Thyroid gland (tissue), 4 donors: ENCODE data around the gene ITPR3.

ENCODE experiments used
- CTCF ChIP-seq, 6 experiments: fragments of 200-600 bp in 3 of 6; fragments of 450-650 bp in 3 of 6; sonication (generic) in 3 of 6; IDR thresholded peaks; one replicate each; pipeline ENCODE4 v1.5.1; 2016 to 2019; ENCODE audit warnings: antibody characterized with exemption in 6 of 6, mild to moderate bottlenecking in 2 of 6, inconsistent platforms in 1 of 6, moderate library complexity in 1 of 6
- POLR2A ChIP-seq, 2 donors: fragments of 450-650 bp; IDR thresholded peaks; one replicate each; pipeline ENCODE4 v1.6.1; 2017; ENCODE audit warnings: antibody characterized with exemption in 2 of 2, mild to moderate bottlenecking in 2 of 2, moderate library complexity in 1 of 2

GRCh38 chr6:33616113-33616512 is 5.0 kb upstream of the ITPR3 start:
- TF ChIP-seq CTCF (IDR thresholded peaks at IDR 0.05) (no peak), POLR2A (IDR thresholded peaks at IDR 0.05) (no peak)
